Renal cortical epithelial cell (primary cell): ENCODE measurements around the gene STAG1. TPM values are rescaled to one million over a fixed set of nuclear protein-coding genes. Genes with fewer than 3 reads are reported as not detected.
"Not testable (repeated sequence)": the region's sequence is repeated elsewhere in the genome, so short reads cannot be mapped to it uniquely, and the experiment has no call there.

Experiments
- DNase-seq: peaks from one replicate; pipeline ENCODE4 v3.0.0-alpha.2; 2011; ENCODE audit warnings: low read depth
- total RNA-seq: library from RNA; depleted of rRNA; stranded (reverse); fragments of >200 nt; gene quantifications from 2 replicates; pipeline ENCODE4 v1.2.3, GENCODE V29; 2014

The STAG1 gene
- total RNA-seq, 1 donor from 2014 or later, result 41.3 TPM

DNA sequence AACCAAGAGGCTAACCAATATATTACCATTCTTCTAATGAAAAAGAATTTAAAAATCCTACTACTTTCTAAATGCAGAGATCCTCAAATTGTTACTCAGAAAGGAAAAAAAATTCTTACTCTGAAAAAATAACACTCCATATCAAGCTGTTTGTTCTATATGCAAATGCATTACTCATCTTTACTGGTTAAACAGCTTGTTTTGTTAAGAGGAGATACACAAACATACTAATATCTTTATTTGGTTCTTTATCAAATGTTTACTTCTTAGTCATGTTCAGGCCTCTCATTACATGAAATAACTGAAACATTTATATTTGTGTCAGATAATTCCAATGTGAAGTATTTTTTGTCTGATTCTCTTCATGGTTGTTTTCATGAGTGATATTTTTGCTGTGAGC is 355.3 kb downstream of the STAG1 start:
- peak; percentile 54 for DNase-seq

DNA sequence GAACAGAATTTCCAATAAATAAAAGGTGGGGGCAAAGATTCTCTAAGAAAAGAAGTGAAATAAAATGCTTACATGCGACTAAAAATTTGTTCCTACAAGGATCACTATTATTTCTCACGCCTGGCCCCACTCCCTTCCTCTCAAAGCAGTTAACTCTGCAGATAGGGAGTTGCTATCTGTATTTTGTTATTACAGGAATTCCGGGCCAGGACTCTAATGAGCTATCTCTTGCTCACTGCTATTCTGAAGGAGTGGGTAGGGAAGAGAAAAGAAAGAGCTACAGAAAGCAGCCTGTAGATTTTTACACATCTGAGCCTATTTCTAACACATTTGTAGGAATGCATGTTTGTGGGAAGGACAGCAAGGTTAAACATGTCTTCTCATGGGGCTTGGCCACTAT is 361.6 kb downstream of the STAG1 start:
- no peak for DNase-seq

DNA sequence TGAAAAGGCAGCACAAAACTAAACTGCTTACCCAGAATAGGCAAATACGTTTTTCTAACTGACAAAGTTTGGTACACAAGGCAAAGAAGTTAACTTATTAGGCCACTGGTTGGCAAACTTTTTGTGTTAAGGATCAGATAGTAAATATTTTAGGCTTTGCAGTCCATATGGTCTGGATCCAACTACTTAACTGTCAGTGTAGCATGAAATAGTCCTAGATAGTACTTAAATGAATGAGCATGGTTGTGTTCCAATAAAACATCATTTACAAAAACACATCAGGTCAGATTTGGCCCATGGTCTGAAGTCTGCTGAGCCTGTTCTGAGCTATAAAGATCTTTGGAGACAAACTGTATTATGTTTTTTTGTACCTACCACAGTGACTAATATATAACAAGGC is 365.1 kb downstream of the STAG1 start:
- peak; percentile 38 for DNase-seq

DNA sequence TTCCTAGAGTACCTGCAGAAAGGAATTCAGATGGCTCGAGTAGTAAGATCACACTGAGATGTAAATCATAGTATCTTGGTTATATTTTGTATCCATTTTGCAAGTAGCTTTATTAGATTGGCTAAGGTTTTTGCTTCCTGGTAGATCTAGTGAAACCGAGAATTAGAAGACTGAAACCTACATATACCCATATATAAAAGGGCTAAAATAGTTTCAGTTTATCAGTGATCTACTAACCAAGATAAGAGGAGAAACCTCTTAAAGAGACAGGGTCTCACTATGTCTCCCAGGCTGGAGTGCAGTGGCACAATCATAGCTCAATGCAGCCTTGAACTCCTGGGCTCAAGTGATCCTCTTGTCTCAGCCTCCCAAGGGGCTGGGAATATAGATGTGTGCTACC is 366.7 kb downstream of the STAG1 start:
- no peak for DNase-seq

GRCh38 chr3:136381051-136381450 is 371.1 kb downstream of the STAG1 start:
- DNase-seq, result no peak

- DNase-seq, result no peak
Observed at GRCh38 chr3:136380530-136380929, 371.6 kb downstream of the STAG1 start.

DNA sequence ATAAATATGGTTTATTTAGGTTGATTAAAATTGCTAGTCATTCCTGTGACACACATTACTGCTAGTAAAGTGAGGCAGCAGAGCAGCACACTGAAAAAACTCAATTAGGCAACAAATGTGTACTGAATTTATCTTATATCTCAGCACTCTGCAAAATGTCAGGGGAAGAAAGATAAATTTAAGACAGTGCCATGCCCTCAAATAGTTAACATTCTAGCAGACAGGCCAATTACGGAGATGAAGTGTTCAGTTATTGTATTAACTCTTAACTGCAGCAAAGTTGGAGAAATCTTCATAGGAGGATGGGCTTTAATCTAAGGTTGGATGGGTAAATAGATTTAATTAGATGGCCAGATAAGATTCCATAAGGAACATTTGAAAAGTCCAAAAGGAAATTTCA is 374.2 kb downstream of the STAG1 start:
- DNase-seq, result no peak

DNA sequence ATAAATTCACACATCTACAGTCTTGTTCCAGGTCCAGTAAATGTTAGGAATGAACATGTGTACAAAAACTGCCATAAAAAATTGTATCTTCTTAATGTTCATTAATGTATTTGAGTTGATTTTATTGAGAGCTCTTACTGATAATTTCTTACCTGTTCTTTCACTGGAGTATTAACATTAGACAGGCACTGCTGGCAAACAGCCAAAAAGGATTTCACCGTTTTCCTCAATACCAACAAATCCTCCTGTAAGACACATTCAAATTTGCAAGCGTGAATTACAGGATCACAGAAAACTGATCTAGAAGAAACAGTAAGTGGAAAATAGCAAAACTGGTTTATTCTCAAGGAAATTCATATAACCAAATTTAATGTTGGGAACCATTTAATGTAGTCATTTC is 374.7 kb downstream of the STAG1 start:
- no peak for DNase-seq

GRCh38 chr3:136375800-136376199 is 376.4 kb downstream of the STAG1 start:
- DNase-seq, result not testable (repeated sequence)

DNA sequence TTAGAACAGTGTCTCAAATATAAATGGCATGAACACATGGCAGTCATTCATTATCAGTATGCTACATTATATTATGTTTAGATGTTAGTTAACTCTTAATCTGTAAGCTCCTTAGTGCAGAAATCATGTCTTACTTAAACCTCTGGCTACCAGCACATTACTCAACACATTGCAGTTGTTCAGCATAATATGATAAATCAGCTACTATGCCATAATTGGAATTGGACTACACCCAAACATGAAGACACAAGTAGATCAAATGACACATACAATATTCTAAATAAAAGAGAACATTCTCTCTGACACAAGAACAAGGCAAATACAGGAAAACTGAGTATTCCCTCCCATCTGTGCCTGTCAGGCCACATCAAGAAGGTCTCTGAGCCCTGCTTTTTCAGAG is 385.9 kb downstream of the STAG1 start:
- DNase-seq, result no peak

GRCh38 chr3:136353461-136353860 is 398.7 kb downstream of the STAG1 start:
- DNase-seq, result peak; percentile 21

GRCh38 chr3:136351905-136352304 is 400.3 kb downstream of the STAG1 start:
- no peak for DNase-seq

DNA sequence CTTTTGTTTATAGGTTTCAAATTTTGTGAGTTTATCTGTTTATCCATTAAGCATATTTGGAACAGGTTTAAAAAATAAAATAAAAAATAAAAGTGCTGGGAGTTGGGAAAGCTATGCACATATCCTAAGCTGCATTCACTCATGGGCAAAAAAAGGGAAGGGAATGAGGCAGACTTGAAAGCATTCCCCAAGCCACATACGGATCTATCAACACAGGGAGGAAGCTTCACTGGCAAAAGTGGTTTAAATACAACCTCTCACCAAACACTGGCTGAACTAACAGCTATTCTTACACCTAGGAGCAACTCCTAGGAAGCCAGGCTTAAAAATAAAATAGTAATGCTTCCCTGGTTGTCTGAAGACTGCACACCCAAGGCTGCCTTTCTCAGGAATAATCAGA is 400.8 kb downstream of the STAG1 start:
- DNase-seq, result no peak

GRCh38 chr3:136350557-136350956 is 401.6 kb downstream of the STAG1 start:
- DNase-seq, result peak; percentile 38

DNA sequence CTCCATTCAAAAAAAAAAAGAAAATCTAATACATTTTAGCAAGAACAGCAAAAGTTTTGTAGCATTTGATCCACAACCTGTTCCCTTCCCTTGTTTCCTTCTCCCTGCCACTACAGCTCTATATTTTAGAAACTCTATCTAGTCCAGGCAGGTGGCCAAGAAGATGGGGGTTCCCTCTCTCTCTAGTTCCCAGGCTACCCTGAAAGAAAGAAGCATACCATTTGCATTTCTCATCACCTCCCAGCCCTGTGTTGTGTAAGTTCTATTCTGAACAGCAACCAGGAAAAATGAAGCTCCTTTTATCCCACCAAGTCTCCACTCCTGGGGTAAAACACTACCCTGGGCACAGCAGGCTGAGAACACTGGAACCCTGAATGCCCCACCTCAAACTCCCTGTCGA is 402.0 kb downstream of the STAG1 start:
- peak; percentile 88 for DNase-seq

DNA sequence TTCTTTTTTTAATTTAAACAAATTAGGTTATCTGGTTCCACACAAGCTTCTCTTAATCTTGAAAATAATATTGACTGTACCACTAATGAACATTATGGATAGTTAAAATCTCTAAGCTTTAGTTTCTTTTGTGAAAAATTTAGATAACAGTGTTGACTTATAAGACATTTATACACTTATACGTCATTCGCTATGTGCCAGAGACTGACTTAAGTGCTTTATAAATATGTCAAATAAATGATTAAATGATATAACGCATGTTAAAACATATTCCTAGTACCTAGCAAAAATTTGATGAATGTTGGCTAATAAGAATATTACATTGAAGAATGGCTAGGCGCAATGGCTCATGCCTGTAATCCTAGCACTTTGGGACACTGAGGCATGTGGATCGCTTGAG is 405.7 kb downstream of the STAG1 start:
- no peak for DNase-seq

DNA sequence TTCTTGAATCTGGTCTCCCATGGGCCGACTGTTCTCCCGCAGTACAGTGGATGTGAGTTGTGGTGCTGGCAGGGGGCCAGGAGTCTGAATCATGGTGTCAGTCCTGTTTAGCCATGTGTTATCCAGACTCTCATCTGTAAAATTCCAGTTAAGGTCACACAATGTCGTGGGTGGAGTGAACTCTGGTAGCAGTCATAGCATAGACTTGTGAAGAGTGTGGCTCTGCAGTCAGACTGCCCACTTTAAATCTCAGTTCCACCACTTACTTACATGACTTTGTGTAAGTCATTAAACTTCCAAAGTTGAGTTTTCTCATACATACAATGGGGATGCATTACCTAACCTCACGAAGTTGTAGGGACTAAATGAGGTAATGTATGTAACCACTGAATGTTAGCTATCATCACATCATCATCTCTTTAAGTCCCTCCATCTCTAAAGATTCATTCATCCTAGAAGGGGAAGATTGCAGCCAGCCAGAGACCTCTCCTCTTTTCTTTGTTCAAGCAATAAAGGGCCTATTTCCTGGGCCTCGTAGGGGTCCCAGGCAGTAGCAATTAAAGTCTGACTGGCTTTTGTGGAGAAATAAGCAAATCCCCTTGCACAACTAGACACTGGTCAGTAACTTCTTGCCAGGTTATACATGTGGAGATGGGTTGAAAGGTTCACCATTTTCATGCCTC is 408.2 kb downstream of the STAG1 start:
- peak; percentile 97 for DNase-seq

GRCh38 chr3:136343446-136343845 is 408.7 kb downstream of the STAG1 start:
- DNase-seq, result no peak

GRCh38 chr3:136336329-136337100 is 415.7 kb downstream of the STAG1 start:
- no peak for DNase-seq

- not testable (repeated sequence) for DNase-seq
Observed at GRCh38 chr3:136334726-136335125, 417.5 kb downstream of the STAG1 start.

GRCh38 chr3:136334209-136334608 is 418.0 kb downstream of the STAG1 start:
- no peak for DNase-seq

DNA sequence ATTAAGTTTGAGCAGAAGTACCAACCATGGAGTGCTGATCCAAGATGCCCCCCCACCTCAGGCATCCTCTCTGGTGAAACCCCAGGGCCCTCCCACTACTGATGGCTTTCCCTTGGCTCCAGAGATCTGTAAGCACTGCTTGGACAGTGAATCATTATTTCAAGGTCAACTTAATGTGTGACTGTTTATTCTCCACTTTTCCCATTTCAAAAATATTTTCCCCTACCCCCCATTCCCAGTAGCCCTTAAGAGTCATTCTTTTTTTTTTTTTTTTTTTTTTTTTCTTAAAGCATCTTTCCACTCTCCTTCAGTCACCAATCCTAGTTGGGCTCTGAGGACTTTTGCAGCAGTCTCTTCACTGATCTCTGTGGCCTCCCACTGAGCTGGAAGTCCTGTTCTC is 419.4 kb downstream of the STAG1 start:
- peak; percentile 47 for DNase-seq

DNA sequence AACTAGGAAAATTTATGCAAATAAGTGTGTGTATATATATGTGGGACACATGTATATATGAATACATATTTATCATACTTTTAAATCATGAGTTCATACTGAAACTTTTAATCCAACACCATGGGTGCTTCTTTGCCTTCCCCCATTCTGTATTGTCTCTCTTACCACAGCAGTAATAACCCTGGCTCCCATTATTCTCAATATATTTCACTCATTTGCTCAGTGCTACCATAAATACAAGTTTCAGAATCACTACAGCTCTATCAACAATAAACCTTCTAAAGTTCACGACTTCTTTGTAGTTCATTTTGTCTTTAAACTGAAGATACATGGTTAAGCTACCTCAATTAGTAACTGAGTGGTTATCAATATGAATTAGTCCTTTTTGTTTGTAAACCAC is 419.9 kb downstream of the STAG1 start:
- no peak for DNase-seq

DNA sequence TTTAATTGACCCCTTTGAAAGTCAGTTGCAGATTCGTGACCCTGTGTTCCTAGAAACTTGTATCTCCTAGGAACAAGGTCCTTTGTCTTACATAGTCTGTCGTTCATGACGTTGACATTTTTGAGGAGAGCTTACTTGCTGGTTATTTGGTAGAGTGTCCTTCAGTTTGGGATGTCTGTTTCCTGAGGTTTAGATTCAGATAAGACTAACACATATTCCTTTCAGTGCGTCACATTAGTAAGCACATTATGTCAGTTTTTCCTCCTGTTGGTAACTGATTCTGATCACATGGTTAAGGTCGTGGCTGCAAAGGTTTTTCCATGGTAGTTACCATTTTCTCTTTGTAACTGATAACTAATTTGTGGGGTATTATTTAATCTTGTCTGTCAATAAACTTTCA is 421.3 kb downstream of the STAG1 start:
- DNase-seq, result no peak
